Subcutaneous adipose tissue (tissue), 4 donors: ENCODE data around the gene LENG1. TPM values are rescaled to one million over a fixed set of nuclear protein-coding genes. Genes with fewer than 3 reads are reported as not detected.

Experiments
- total RNA-seq, 4 donors: library from RNA; depleted of rRNA; stranded (reverse); fragments of >200 nt; gene quantifications; one replicate each; pipeline ENCODE4 v1.1.0, GENCODE V29; 2016
- TF ChIP-seq, protein P1 (sequence below): fragments of 450-650 bp; IDR thresholded peaks from one replicate; pipeline ENCODE4 v1.5.1; 2016; ENCODE audit warnings: low read depth, mild to moderate bottlenecking, control low read depth, antibody characterized with exemption, moderate library complexity

LENG1 gene
- 10 to 100 TPM in 1 of 4 donors, 1 to 10 TPM in 3; 2.9 to 12.8 (median 5.2) TPM for total RNA-seq

DNA sequence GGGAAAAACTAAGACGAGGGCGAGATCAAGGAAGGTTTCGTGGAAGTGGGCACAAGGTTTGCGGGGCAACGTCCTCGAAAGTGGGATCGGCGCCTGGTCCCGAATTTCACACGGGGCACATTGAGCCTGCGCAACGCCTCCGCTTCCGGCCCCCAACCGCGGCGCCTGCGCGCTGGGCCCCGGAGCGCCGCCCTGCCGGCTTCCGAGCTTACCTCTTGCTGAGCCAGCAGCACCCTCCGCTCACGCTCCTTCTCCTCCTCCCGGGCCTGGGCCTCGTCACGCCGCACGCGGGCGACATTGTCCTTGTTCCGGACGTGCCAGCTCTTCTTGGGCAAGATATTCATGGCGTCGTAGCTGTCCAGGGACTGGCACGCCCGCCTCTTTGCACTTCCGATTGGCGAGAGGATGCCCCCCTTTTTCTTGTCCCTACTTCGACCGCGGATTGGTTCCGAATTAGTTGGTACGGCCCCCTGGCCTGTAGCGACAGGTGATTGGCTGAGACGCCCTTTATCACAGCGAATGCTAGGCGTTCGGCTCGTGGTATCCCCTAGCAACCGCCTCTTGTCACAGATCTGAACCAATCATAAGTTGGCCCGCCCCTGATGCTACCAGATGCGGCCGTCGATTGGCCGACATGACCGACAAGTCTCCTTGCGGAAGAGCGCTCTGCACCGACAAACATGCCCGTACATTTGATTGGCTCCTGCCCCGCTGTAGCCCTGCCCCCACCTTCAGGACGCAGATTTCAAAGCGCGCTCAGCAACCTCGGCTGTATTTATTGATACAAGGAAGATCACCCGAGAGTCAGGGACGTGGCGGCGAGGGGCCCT lies at the start of gene LENG1:
Gene LENG1, minus strand, starts transcription at position 370 of the 830 bp plus-strand sequence. Its CDS starts 26 bp downstream, at position 344.
- TF ChIP-seq, protein P1, sequence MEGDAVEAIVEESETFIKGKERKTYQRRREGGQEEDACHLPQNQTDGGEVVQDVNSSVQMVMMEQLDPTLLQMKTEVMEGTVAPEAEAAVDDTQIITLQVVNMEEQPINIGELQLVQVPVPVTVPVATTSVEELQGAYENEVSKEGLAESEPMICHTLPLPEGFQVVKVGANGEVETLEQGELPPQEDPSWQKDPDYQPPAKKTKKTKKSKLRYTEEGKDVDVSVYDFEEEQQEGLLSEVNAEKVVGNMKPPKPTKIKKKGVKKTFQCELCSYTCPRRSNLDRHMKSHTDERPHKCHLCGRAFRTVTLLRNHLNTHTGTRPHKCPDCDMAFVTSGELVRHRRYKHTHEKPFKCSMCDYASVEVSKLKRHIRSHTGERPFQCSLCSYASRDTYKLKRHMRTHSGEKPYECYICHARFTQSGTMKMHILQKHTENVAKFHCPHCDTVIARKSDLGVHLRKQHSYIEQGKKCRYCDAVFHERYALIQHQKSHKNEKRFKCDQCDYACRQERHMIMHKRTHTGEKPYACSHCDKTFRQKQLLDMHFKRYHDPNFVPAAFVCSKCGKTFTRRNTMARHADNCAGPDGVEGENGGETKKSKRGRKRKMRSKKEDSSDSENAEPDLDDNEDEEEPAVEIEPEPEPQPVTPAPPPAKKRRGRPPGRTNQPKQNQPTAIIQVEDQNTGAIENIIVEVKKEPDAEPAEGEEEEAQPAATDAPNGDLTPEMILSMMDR, result no peak

DNA sequence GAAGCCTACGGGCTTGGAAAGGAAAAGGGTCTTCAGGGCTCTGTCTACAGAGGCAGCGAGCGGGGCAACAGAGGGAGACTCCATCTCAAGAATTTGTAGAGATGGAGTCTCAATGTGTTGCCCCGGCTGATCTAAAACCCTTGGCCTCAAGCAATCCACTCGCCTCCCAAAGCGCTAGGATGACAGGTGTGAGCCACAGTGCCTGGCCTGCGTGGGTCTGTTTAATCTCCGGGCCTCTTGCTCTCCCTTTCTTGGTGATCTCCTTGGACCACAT lies 49.2 kb upstream of the LENG1 start:
- TF ChIP-seq, protein P1, result no peak

DNA sequence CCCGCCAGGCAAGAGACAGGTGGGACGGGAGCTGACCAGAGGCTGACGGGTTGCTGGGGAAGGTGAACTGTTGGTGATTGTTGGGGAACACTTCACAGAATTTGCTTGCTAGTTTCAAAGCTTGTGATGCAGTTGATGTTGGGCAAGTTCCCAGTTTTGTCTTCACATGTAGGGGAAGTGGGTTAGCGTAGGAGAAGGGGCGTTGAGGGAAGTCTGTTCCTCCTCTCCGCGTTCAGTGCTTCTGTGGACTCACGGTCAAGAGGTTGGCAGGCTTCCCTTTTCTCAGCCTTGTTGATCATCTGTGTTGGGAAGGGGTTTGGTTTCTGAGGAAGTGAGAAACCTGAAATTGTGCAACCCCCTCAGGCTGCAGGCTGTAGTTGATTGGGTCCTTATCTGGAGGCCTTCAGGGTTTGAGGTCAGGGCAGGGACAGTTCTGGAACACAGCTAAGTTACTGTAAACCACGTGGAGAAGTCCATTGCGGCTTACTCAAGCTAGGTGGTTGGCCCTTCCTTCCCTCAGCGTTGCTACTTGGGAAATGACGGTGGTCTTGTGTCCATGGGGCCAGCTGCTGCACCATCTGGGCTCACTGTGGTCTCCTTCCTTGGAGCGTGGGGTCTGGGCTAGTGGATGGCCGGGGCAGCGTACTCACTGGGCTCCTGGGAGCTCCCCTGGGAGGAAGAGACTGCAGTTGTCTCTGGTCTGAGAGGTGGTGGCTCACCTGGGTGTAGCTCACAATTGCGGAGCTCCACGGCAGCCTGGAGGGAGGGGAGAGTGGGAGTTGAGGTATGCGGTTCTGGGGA lies 48.7 kb upstream of the LENG1 start:
- TF ChIP-seq, protein P1, result no peak

DNA sequence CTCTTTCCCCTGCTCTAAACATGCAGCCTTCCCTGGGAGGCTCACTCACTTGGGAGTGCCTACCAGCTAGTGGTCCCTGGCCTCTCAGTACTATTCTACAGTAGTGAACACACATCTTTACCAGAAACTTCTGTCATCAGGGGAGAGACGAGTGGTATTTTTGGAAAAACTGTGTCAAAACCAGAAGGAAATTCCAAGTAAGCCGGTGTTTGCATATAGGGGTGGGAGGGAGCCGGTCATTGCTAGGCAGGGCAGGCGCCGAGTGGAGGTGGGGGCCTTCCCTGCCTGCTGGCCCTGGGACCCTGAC lies 48.1 kb upstream of the LENG1 start:
- TF ChIP-seq, protein P1, result no peak

DNA sequence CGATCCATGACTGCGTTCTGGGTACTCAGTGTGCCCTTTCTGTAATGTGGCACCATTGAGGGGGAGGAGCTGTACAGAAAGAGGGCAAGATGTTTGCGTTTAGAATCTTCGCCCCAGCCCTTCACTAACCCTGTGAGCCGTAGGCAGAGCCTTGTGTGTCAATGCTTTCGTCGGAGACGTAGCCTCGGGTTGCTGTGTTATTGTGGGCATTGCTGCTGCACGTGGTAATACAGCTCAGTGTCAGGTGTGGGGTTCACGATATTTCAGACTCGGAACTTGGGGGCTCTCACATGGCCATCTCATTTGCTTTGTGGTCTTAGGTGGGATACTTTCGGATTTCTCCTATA lies 47.3 kb upstream of the LENG1 start:
- TF ChIP-seq, protein P1, result no peak

DNA sequence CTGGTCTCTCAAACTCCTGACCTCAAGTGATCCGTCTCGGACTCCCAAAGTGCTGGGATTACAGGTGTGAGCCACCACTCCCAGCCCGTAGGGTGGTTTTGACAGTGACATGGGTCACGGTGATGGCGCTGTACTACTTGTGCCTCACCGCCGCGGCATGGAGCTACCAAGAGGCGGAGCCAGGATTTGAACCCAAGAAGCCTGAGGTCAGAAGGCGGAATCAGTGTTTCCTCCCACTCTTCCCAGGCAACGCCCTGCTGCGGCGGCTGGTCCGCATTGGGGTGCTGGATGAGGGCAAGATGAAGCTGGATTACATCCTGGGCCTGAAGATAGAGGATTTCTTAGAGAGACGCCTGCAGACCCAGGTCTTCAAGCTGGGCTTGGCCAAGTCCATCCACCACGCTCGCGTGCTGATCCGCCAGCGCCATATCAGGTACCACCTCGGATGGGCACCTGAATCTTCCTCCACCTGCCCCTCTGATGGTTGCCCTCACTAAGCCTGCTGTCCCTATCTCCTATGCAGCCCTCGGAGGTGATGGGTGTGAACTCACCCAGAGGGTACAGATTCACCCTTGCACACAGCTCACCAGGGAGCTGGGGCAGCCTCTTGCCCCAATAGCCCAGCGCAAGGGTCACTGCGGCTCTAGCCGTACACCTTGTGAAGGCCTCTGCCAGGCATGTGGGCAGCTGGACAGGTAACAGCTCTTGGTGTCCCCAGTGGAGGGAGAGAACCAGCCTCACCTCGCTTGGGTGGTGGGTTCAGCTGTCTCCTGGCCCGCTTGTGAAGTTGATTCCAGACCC lies 46.7 kb upstream of the LENG1 start:
- TF ChIP-seq, protein P1, result no peak
